DMS53 treated with DMSO at 0.1 percent for 48 hours (cell line): ENCODE data around the gene COA1.
"Not testable (repeated sequence)": the region's sequence is repeated elsewhere in the genome, so short reads cannot be mapped to it uniquely, and the experiment has no call there.

Experiments used
- DNase-seq: peaks from one replicate; lab custom pipeline; 2025; ENCODE audit not compliant: unreplicated experiment; lab: John Stamatoyannopoulos, UW

The COA1 gene, protein sequence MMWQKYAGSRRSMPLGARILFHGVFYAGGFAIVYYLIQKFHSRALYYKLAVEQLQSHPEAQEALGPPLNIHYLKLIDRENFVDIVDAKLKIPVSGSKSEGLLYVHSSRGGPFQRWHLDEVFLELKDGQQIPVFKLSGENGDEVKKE

DNA sequence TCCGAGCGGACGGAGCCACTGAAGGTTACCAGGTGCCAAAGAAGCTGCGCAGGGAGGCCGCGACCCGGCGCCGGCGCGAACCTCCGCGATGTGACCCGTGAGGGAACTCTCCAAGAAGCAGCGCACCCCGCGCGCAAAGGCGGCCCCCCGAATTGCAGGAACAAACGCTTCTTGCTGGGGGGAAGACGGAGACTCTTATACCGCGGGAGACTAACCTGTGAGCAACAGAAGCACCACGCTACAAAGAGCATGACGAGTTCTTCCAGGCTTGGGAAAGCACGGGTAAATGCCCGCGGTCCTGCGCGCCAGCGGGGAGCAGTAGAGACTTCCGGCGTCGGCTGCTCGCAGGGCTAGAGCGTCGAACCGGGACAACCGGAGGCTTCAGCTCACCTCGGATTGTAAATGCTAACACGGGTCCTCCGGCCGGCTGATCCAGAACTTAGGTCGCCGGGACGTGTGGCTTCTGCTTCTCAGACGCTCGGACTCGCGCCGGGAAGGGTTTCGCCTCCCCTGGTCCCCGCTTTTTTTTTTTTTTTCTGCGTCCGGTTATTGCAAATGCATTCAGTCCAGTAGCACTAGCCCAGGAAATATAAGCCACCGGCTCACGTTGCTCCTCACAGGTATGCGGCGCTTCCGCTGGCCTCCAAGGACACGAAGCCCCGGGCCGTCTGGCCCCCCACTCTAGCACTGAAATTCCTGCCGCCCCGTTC is at the start of gene COA1:
COA1 (minus strand) TSS at position 310 of the 710 bp plus-strand sequence. CDS start 80,909 bp downstream, outside the sequence.
- DNase-seq = peak; percentile 88

DNA sequence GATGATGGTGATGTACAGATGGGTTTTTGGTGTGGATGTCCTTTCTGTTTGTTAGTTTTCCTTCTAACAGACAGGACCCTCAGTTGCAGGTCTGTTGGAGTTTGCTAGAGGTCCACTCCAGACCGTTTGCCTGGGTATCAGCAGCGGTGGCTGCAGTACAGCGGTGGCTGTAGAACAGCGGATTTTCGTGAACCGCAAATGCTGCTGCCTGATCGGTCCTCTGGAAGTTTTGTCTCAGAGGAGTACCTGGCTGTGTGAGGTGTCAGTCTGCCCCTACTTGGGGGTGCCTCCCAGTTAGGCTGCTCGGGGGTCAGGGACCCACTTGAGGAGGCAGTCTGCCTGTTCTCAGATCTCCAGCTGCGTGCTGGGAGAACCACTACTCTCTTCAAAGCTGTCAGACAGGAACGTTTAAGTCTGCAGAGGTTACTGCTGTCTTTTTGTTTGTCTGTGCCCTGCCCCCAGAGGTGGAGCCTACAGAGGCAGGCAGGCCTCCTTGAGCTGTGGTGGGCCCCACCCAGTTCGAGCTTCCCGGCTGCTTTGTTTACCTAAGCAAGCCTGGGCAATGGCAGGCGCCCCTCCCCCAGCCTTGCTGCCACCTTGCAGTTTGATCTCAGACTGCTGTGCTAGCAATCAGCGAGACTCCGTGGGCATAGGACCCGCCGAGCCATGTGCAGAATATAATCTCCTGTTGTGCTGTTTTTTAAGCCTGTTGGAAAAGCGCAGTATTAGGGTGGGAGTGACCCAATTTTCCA is 49.1 kb upstream of the COA1 start:
- DNase-seq = not testable (repeated sequence)

DNA sequence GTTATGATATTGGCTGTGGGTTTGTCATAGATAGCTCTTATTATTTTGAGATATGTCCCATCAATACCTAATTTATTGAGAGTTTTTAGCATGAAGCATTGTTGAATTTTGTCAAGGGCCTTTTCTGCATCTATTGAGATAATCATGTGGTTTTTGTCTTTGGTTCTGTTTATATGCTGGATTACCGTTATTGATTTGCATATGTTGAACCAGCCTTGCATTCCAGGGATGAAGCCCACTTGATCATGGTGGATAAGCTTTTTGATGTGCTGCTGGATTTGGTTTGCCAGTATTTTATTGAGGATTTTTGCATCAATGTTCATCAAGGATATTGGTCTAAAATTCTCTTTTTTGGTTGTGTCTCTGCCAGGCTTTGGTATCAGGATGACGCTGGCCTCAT is 45.9 kb upstream of the COA1 start:
- not testable (repeated sequence) for DNase-seq

DNA sequence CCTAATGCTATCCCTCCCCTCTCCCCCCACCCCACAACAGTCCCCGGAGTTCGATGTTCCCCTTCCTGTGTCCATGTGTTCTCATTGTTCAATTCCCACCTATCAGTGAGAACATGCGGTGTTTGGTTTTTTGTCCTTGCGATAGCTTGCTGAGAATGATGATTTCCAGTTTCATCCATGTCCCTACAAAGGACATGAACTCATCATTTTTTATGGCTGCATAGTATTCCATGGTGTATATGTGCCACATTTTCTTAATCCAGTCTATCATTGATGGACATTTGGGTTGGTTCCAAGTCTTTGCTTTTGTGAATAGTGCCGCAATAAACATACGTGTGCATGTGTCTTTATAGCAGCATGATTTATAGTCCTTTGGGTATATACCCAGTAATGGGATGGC is 43.9 kb upstream of the COA1 start:
- not testable (repeated sequence) for DNase-seq

DNA sequence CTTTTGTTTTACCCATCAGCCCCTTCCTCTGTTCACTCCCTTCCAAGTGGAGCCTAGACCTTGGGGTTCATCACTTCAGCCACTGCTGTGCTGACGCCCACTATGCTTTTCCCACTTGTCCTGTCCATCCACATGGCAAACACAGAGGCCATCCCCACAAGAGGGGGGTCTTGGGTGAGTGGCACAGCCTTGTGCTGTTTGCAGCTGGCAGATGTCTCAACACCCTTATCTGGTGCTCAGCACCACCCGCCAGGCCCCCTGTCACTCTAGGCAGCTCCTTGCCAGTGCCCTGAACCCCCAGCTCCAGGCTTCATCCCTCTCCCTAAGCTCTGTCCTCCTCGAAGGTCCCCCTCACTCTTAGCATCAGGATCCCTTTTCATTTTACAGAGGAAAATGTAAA is 42.2 kb upstream of the COA1 start:
- no peak for DNase-seq

DNA sequence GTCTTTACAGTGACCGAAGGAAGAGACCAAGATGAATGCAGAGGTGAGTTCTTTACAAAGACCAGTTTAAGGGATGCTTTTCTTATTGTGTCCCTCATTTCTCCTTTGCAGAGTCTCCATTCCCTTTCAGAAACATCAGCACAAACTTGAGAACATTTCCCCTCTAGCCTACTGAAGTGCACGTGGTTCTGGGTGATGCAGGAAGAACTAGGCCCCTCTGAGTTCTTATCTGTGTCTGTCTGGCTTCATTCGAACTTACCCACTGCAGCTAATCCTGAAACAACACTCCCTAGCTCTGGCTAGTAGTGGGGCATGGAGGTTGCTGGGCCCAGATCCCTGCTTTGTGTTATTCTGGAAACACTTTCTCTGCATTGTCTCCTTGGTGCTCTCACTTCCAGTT is 41.8 kb upstream of the COA1 start:
- DNase-seq = no peak

DNA sequence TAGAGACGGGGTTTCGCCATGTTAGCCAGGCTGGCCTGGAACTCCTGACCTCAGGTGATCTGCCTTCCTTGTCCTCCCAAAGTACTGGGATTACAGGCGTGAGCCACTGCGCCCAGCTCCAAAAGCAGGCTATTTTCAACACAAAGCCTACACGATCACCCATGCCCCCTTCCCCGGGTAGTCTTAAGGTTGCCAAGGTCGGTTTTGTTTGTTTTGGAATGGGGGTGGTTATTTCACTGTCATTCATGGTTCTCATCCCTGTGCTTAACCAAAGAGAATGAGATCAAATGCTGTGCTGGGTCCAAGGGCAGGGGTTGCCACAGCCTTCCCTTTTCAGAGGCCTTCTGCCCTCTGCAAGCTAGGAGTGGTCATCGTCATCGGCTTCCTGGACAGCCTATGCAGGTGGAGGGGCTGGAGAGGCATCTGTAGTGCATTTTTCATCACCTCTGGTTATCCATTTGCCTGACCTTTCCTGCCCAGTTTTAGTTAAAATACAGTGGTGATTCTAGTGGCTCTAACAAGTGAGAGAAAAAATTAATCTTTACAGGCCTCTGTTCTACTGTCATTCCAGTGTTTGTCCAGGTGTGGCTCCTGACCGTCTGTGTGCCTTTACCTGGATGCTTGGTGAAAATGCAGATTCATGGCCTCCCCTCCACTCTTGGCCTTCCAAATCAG is 40.6 kb upstream of the COA1 start:
- no peak for DNase-seq

DNA sequence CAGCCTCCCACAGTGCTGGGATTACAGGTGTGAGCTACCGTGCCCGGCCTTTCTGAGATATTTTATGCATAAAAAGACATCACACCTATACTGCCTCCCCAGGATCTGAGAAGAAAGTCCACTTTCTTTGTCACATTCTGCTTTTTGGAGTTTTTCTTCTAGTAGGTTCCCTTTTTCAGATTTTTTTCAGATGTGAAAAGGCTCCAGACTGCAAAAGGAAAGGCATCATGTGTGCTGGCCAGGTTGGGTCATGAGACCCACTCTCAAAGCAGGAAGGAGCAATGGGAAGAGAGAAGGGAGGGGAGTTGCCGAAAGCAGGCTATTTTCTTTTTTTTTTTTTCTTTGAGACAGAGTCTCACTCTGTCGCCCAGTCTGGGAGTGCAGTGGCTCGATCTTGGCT is 40.0 kb upstream of the COA1 start:
- no peak for DNase-seq

DNA sequence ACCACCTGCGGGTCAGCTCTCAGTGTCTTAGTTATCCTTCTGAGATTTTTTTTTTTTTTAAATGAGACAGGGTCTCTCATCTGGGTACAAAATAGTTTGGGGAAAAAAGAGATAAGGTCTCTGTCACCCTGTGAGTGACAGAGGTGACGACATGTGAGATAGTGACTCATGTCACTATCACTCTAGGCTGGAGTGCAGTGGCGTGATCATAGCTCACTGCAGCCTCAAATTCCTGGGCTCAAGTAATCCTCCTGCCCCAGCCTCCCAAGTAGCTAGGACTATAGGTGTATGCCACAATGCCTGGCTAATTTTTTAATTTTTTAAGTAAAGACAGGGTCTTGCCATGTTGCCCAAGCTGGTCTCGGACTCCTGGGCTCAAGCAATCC is 39.6 kb upstream of the COA1 start:
- DNase-seq = no peak

DNA sequence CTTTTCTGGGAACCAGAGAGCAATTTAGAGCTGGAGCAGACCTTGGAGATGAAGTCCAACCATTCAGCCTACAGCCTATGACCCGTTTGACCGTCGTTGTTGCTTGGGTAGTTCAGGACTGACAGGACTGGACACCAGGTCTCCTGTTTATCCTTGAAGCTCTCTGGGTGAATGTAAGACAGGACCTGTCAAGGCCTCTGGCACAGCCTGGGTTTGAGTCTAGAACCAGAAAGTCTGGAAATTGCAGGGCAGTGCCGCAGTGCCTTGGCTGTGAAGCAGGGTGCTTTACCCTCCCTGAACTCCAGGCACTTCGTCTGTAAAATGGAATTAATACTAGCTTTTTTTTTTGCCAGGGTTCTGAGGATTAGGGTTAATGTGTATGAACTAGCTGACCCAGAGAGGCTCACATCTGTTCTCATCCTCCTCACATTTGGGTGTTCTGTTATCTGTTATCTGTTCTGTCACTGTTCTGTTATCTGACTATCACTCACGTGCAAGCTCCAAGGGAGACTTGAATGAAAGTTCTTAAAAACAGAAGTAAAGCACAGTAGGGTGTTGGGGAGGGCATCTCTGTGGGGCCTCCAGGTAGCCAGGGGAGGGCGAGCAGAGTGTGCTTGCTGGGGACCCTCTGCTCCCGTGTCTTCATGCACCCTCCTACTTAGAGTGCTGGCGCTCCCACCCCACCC is 39.0 kb upstream of the COA1 start:
- DNase-seq = no peak

DNA sequence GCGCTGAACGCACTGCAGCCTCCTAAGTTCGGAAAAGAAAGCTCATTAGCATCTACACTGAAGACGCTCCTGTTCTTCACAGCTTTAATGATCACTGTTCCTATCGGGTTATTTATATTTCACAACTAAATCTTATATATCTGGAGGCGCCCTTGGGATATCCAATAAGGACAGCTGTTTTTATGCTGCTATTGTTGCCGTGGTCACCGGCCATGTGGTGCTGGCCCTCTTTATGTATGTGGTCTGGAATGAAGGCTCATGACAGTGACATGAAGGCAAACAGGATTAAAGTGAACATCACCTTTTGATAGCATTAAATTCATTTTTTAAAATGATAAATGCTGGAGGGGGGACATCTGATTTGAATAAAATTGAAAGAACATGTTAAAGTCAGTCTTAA is 38.0 kb upstream of the COA1 start:
- no peak for DNase-seq

DNA sequence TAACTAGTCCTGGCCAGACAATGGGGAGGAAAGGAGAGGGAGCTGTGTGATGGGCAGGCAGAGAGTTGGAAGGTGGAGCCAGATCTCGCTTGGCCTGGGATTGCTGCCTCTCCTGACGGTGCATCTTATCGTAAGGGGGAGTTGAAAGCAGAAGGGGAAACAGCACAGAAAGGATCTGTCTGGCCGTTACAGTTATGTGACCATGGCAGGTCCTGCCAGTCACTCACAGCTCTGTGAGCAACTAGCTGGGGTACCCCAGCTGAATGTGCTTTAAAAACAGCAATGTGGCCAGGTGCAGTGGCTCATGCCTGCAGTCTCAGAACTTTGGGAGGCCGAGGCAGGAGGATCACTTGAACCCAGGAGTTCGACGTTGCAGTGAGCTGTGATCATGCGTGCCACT is 37.2 kb upstream of the COA1 start:
- no peak for DNase-seq

DNA sequence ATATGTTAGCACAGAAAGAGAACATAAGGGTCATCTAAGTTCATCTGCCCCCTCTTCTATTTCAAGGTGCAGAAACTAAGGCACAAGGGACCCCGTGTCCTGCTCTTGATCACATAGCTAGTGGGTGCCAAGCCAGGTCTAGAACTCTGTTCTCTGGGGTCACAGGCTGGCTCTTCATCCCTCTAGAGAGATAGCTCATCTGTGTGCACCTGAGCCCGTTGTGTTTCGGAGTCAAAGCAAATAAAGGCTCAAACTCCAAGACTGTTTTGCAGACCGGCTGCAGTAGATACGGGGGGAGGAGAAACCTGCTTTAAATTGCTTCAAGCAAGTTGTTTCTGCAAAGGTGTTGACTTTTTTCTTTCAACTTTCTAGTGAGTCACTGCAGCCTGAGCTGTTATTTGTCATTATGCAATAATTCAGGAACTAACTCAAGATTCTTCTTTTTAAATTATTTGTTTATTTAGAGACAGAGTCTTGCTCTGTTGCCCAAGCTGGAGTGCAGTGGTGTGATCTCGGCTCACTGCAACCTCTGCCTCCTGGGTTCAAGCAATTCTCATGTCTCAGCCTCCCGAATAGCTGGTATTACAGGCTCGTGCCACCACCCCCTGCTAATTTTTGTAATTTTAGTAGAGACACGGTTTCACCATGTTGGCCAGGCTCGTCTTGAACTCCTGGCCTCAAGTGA is 35.6 kb upstream of the COA1 start:
- peak; percentile 13 for DNase-seq

DNA sequence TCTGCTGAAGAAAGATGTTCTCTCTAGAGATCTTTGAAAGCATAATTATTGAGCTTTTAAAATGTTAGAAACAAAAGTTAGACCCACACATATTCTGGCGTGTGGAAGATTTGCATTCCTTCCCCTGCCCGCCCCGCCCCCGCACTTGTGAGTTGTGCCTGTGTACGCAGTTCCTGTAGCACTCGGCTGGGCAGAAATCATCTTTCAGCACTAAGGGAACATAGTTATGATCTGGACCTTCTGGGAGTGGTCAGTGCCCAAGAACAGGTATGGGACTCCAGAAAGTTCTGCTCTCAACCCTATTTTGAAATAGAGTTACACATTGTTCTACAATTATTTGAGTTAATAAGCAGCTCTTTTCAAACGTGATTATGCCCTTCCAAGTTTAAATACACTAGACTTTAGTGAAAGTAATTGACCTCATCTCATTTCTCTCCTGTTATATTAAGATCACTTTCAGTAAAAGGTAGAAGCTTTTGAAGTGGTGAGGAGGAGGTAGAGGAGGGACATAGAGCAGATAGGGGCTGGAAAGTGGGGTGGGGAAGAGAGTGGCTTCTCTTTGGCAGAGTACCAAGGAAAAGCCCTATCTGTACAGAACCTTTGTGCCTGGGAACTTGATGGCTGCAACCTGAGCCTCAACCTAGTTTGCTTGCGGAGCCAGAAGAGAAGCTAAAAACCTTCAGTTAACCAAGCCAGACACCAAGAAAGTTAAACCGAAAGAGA is 34.9 kb upstream of the COA1 start:
- DNase-seq = peak; percentile 36

DNA sequence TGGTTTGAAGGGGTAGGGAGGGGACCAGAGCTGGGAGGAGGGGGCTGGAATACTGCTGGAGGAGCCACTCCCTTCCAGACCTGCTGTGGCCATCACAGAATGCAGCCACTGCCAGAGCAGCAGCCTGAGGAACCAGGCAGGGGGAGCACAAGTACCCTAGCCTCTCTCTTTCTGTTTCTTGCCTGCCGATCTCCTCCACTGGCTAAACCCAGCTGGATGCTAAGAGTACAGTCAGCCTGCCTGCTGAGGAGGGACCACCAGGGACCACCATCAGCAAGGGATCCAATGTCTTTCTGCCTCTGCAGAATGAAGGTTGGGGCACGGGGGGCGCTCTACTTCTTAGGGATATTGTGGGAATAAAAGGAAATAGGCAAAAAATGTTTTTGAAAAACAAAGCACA is 33.9 kb upstream of the COA1 start:
- no peak for DNase-seq

DNA sequence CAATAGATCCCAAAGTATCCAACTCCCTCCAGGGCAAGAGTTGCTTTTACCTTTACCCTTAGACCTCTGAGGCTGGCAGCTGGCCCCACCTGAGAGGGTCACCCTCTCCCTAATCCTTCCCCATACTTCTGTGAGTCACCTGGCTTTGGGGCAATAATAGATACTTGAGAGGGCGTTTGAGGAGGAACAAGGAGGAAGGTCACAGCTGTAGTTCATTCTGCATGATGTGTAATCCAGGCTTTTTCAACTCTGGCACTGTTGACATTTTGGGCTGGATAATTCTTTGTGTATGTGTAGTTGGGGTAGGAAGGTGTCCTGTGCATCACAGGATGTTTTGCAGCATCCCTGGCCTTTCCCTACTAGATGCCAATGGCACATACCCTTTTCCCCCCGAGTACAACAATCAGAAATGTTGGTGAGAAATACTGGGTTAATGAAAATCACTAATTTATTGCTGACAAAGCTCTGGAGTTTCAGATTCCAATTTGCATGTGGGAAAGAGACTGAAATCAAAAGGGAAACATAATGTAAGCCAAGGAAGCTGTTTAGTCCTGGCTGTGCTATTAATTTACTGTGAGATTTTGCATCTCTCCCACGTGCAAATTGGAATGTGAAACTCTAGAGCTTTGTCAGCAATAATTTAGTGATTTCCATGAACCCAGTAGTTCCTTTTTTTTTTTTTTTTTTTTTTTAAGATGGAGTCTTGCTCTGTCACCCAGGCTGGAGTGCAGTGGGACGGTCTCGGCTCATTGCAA is 32.8 kb upstream of the COA1 start:
- DNase-seq = no peak

DNA sequence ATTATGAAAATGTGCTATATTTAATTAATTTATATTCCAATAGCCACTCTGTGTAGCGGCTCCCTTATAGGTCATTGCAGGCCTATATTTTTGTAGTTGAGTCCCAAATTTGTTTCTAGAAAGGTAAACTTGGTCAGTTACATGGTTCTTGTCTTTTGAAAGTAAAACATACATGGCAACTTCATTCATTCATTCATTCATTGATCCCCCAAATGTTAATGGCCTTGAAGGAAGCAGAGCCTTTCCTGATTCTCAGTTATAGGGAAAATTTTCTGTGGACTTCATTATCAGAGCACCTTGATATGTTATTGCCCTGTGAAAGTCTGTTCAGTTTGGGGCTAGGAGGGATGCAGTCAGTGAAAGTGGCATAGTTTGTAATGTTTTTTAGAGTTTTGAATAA is 32.1 kb upstream of the COA1 start:
- DNase-seq = no peak

DNA sequence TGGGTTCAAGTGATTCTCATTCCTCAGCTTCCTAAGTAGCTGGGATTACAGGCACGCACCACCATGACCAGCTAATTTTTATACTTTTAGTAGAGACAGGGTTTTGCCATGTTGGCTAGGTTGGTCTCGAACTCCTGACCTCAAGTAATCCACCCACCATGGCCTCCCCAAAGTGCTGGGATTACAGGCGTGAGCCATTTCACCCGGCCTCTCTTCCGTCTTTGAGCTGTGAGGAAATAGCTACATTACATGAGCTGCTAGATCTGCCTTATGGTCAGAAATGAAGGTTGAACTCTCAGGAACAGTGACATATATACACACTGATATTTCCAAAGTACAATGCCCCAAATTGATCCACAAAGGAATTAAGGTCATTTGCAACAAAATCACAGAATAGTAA is 31.5 kb upstream of the COA1 start:
- no peak for DNase-seq
